Stimulated activated naive CD8-positive, alpha-beta T cell treated with anti-CD3 and anti-CD28 coated beads, Interleukin-15, Interleukin-2, amounts not matched to agents 100 U/mL and 50 U/mL, for 24 hours (primary cell): Measurements from ENCODE around the gene GRID2.

Source experiments
- ATAC-seq: fragments of 150-1000 bp; cut with Tn5 transposase; one replicate; pipeline ENCODE4 v1.10.0; 2021
- DNase-seq: peaks from one replicate; pipeline ENCODE4 v3.0.0; 2021

GRID2 gene

GRCh38 chr4:92969650-92970379, 666.0 kb downstream of the GRID2 start:
- DNase-seq: no peak
- no peak for ATAC-seq

GRCh38 chr4:92970996-92971395, 667.2 kb downstream of the GRID2 start:
- ATAC-seq: no peak
- no peak for DNase-seq

DNA sequence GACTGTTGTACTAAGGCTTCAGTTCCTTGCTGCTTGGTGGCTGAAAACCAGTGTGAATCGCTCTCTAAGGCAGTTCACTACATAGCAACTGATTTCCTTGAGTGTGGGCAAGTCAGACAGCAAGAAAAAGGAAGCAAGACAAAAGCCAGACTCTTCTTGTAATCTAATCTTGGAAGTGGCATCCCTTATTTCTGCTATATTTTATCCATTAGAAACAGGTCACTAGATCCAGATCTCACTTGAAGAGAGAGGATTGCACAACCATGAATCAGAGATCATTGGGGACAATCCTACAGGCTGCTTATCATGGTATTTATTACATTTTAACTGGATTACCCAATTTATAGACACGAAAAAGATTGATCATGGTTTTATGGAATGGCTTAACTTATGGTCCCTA, 684.5 kb downstream of the GRID2 start:
- ATAC-seq: no peak
- DNase-seq: no peak

GRCh38 chr4:92992758-92993157, 689.0 kb downstream of the GRID2 start:
- ATAC-seq: no peak
- no peak for DNase-seq

DNA sequence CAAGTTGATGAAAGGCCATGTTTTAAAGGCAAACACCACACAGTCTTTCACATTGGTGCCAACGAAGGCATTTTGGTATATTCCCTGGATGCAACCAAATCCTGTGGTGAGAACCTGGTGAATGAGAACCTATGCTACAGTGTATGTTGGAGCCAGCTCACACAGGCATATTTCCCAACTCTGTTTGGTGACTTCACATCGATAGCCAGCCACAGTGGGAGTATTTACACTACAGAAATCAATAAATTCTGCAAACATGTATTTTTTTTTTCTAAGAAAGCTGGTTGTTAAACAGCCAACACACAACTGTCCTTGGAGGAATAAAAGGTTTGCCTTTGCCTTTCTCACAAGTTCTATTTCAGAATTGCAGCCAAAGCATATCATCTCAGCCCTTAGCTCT, 691.0 kb downstream of the GRID2 start:
- ATAC-seq: no peak

DNA sequence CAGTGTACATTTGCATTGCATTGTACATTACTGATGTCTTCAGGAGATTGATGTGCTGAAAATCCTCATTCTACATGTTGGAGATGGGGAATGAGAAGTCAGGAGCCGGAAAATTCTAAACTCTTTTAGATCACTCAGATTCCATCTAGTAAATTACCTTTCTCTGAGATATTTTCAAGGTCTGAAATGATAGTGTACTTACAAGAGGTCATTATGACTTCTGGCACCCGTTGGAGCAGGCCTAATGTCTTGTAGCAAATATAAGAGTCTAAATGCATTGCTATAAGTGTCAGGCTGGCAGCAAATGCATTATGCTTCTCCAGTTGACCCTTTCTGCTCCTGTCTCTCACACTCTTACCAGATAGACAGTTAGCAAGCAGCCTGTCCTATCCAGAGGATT, 692.8 kb downstream of the GRID2 start:
- DNase-seq: no peak
- ATAC-seq: no peak

More for the DNA sequence above, 691.0 kb downstream of the GRID2 start:
- no peak for DNase-seq

DNA sequence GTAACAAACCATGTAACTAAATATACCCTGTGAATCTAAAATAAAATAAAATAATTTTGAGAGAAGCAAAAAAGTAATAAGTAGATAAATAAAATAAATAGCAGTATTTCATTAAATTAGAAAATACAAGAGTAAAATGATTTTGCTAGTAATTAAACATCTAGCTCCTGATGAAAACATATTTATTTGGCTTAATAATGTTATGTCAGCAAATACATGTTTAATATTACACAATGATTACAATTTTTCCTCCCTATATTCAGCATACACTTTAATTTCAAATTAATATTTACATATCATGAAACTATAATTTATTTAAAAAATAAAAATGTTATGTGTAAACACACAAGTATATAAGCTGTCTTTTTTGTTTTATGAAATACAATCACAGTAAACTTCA, 697.1 kb downstream of the GRID2 start:
- DNase-seq (no peak), ATAC-seq (no peak)

GRCh38 chr4:93002240-93002639, 698.5 kb downstream of the GRID2 start:
- no peak for DNase-seq
- no peak for ATAC-seq

GRCh38 chr4:93016350-93016749, 712.6 kb downstream of the GRID2 start:
- DNase-seq (no peak), ATAC-seq (no peak)

- DNase-seq (no peak), ATAC-seq (no peak)
Measured at GRCh38 chr4:93018243-93018642, 714.5 kb downstream of the GRID2 start.

GRCh38 chr4:93018806-93019205, 715.0 kb downstream of the GRID2 start:
- no peak for ATAC-seq
- DNase-seq: no peak

- no peak for ATAC-seq
- no peak for DNase-seq
Measured at GRCh38 chr4:93029769-93030168, 726.0 kb downstream of the GRID2 start.

DNA sequence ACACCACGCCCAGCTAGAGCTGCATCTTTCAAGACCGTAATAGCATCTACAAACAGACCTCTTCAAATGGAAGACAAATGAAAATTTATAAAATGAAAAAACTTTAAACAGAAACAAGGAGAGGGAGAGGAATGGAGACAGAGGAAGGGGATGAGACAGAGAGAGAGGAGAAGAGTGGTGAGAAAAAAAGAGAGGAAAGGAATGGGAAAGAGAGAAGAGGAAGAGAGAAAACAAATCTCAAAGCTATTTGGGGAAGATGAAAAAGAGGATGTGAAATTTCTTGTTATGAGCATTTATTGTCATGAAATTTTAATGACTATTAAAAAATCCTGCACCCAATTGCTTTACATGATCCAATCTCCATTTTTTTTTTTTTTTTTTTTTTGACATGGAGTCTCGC, 726.9 kb downstream of the GRID2 start:
- ATAC-seq: no peak
- no peak for DNase-seq

GRCh38 chr4:93031431-93032098, 727.8 kb downstream of the GRID2 start:
- no peak for ATAC-seq

DNA sequence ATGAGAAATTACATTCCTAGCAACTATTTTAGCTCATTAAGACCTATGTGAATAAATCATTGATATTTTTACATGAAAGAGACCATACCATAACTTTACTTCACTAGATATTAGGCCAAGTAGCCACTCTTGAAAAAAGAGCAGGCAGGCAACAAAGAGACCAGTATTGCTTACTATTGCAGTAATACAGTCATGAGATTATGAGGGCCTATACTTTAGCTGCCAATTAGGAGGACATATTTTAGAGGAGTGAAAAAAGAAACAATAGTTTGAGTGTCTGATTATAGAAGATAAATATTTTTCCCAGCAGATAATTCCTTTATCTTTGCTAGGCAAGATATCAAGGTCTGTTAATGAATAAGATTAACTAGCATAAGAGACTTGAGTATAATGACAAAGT, 739.0 kb downstream of the GRID2 start:
- ATAC-seq: no peak

More at GRCh38 chr4:93031431-93032098, 727.8 kb downstream of the GRID2 start:
- DNase-seq: no peak

GRCh38 chr4:93053140-93053539, 749.4 kb downstream of the GRID2 start:
- no peak for DNase-seq
- ATAC-seq: no peak

More for the DNA sequence above, 739.0 kb downstream of the GRID2 start:
- DNase-seq: no peak

DNA sequence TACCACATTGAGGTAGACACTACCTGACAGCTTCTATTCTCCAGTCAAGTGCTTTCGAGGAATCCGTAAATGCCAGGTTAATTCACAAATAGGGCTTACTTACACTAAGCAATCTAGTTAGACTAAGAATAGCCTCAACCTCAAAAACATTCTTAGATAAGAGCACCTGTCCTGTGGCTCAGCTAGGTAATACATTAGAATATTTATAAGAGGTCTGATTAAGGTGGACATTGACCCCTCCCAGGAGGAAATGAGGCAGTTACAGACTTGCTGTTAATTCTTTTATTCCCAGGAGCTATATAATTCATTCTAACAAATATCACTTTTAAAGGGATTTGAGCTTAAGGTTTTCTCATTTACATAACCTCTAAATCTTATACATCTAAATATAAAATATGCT, 758.1 kb downstream of the GRID2 start:
- DNase-seq (no peak), ATAC-seq (no peak)

GRCh38 chr4:93063325-93063724, 759.6 kb downstream of the GRID2 start:
- no peak for ATAC-seq

DNA sequence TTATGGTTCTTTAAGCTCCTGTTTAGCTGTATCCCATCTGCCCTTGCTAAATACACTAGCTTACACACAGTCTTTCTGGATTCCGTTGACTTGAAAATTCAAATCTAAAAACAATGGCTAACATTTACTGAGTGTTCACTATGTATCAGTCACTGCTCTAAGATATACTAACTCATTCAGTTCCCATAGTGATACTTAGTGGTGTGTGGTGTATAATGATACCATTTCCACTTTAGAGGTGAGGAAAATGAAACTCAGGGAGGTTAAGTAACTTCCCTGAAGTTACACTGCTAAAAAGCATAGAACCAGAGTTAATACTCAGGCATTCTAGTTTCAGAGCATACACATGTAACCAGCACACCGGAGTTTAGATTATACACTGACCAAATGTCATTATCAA, 762.0 kb downstream of the GRID2 start:
- no peak for ATAC-seq
- no peak for DNase-seq

More at GRCh38 chr4:93063325-93063724, 759.6 kb downstream of the GRID2 start:
- DNase-seq: no peak

GRCh38 chr4:93066749-93067148, 763.0 kb downstream of the GRID2 start:
- DNase-seq: no peak
- ATAC-seq: no peak

DNA sequence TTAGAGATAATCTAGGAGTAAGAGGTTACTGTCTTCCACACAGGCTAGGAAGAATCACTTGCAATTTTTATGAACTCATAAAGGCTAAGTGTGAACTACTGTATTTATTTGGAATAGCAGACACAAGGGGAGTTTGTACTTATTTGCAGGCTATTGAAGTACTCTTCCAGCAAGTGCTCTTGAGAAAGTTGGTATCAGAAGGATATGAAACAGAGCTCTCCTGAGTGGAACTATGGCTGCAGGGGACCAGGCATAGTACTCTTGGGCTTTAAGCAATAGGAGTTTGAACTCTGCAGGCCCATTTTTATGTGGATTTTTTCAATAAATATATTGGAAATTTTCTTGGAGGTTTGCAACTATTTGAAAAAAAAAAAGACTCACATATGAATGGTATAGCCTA, 768.5 kb downstream of the GRID2 start:
- ATAC-seq: no peak

DNA sequence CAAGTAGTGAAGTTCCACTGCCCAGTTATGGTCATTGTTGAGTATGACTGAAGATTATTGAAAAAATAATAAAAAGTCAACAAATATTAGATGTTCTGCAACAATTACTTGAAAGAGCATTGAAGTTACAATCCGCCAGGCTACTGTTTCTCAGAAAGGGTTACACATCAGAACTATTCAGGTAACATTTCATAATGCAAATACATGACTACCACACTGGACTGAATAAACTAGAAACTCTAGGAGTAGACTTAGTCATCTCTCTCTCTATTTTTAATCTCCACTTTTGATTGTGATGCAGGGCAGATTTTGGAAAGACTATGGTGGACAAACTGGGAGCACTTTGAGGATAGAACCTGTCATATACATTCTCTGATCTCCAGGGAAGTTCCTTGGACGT, 776.5 kb downstream of the GRID2 start:
- ATAC-seq (no peak), DNase-seq (no peak)

More for the DNA sequence above, 768.5 kb downstream of the GRID2 start:
- DNase-seq: no peak

DNA sequence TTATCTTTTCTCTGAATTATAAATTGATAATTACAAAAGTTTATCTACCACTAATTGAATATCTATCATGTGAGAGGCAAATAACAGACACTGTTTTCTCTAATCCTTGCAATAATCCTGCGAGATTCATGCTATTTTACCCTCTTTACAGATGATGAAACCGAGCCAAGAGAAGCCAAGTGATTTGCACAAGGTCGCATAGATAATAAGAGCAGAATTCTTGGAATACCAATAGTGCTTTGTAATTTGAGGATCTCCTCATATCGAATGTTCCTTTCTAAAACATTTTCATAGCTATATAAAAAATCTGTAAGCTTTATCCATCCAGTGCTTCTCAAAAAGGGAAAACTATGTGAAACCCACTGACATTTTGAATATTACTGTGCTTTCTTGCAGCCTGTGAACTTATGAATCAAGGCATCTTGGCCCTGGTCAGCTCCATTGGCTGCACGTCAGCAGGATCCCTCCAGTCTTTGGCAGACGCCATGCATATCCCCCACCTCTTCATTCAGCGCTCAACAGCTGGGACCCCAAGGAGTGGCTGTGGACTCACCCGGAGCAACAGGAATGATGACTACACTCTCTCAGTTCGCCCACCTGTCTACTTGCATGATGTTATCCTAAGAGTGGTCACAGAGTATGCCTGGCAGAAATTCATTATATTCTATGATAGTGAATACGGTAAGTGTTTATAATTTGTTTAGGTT, 781.0 kb downstream of the GRID2 start:
- no peak for ATAC-seq

More for the DNA sequence above, 781.0 kb downstream of the GRID2 start:
- no peak for DNase-seq
